GM12872 (cell line): ENCODE measurements around the gene ECT2.

Experiments
- CTCF ChIP-seq: IDR thresholded peaks from 3 replicates; pipeline ENCODE4 v1.5.1; 2011; ENCODE audit warnings: low read depth, mild to moderate bottlenecking, low read length, moderate library complexity; ENCODE audit not compliant: insufficient read depth

The ECT2 gene

GRCh38 chr3:172816281-172816680, 65.8 kb downstream of the ECT2 start:
- no peak for TF ChIP-seq CTCF

- no peak for TF ChIP-seq CTCF
Measured at GRCh38 chr3:172816968-172817367, 66.4 kb downstream of the ECT2 start.

DNA sequence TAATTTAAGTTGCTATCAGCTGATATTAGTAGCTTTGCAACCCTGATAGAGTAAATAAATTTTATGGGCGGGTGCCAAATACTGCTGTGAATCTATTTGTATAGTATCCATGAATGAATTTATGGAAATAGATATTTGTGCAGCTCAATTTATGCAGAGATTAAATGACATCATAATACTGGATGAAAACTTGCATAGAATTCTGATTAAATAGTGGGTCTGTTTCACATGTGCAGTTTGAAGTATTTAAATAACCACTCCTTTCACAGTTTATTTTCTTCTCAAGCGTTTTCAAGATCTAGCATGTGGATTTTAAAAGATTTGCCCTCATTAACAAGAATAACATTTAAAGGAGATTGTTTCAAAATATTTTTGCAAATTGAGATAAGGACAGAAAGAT, 70.0 kb downstream of the ECT2 start:
- TF ChIP-seq CTCF: no peak

DNA sequence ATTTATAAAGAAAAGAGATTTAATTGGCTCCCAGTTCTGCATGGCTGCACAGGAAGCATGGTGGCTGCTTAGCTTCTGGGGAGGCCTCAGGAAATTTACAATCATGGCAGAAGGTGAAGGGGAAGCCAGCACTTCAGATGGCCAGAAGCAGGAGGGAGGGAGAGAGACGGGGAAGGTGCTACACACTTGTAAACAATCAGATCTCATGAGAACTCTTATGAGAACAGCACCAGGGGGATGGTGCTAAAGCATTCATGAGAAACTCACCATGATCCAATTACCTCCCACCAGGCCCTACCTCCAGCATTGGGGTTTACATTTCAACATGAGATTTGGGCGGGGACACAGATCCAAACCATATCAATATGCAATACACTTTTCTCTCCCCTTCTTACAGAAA, 73.7 kb downstream of the ECT2 start:
- TF ChIP-seq CTCF: no peak

GRCh38 chr3:172832983-172833382, 82.5 kb downstream of the ECT2 start:
- TF ChIP-seq CTCF: no peak

DNA sequence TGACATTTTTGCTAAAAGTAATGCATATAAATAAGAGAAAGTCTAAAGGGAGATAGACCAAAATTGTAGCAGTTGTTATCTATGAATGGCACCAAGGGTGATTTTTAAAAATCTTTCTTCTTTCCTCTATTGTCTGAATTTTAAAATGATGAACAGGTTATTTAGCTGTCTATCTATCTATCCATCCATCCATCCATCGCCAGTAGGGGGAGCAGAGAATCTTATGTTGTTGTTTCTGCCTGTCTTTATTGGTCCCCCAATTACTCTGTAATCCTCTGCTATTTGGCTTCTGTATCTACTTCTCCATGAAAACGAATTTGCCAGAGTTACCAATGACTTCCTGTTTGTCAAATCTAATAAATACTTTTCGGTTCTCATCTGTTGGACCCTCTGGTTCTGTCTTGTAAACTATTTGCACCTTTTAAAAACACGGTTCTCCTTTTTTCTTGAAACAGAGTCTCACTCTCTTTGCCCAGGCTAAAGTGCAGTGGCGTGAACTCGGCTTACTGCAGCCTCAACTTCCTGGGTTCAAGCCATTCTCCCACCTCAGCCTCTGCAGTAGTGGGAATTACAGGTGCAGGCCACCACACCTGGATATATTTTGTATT, 86.0 kb downstream of the ECT2 start:
- peak; percentile 69 for TF ChIP-seq CTCF

GRCh38 chr3:172839679-172840078, 89.2 kb downstream of the ECT2 start:
- no peak for TF ChIP-seq CTCF

GRCh38 chr3:172840463-172840862, 89.9 kb downstream of the ECT2 start:
- TF ChIP-seq CTCF: no peak
